ENCODE measurements around the gene CLEC11A.

GRCh38 chr19:50679177-50680125 lies 43.7 kb upstream of the CLEC11A start:
- TF ChIP-seq CTCF (IDR thresholded peaks at IDR 0.05) (no peak), POLR2AphosphoS5 (IDR thresholded peaks at IDR 0.05) (no peak)

Measured in sigmoid colon (tissue), 4 donors.